ENCODE measurements around the gene CCDC47.

DNA sequence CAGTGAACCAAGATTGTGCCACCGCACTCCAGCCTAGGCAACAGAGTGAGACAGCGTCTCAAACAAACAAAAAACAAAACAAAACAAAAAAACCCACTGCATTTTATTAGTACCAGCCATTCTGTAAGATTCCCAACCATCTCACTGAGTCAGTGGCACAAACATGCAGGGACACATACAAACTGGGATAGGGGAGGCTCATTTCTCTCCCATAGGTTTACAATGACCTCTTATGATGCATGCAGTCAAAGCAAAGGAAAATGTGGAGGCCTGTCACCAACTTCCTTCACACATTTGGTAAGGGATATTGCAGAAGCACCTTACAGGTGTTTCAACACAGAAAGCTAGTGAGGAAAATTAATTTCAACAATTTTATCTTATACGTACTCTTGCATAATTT, 19.4 kb downstream of the CCDC47 start:
- TF ChIP-seq EZH2 (IDR thresholded peaks at IDR 0.05; ENCODE audit: low read depth, unreplicated experiment) (no peak), CREB1 (CRISPR knock-in tag; IDR thresholded peaks at IDR 0.05; ENCODE audit: low read depth) (no peak), EZH2phosphoT487 (IDR thresholded peaks at IDR 0.05; ENCODE audit: unreplicated experiment) (no peak), POLR2AphosphoS5 (IDR thresholded peaks at IDR 0.05; ENCODE audit: low read depth) (no peak), JUNB (IDR thresholded peaks at IDR 0.05; ENCODE audit: unreplicated experiment) (no peak), NANOG (IDR thresholded peaks at IDR 0.05; ENCODE audit: borderline replicate concordance) (no peak), ZNF114 (CRISPR knock-in tag; IDR thresholded peaks at IDR 0.05) (no peak)
- TF ChIP-seq, protein P1, sequence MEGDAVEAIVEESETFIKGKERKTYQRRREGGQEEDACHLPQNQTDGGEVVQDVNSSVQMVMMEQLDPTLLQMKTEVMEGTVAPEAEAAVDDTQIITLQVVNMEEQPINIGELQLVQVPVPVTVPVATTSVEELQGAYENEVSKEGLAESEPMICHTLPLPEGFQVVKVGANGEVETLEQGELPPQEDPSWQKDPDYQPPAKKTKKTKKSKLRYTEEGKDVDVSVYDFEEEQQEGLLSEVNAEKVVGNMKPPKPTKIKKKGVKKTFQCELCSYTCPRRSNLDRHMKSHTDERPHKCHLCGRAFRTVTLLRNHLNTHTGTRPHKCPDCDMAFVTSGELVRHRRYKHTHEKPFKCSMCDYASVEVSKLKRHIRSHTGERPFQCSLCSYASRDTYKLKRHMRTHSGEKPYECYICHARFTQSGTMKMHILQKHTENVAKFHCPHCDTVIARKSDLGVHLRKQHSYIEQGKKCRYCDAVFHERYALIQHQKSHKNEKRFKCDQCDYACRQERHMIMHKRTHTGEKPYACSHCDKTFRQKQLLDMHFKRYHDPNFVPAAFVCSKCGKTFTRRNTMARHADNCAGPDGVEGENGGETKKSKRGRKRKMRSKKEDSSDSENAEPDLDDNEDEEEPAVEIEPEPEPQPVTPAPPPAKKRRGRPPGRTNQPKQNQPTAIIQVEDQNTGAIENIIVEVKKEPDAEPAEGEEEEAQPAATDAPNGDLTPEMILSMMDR (conservative IDR thresholded peaks at IDR 0.05; ENCODE audit: low read depth in 2 of 2) = no peak
- TF ChIP-seq, protein P2, sequence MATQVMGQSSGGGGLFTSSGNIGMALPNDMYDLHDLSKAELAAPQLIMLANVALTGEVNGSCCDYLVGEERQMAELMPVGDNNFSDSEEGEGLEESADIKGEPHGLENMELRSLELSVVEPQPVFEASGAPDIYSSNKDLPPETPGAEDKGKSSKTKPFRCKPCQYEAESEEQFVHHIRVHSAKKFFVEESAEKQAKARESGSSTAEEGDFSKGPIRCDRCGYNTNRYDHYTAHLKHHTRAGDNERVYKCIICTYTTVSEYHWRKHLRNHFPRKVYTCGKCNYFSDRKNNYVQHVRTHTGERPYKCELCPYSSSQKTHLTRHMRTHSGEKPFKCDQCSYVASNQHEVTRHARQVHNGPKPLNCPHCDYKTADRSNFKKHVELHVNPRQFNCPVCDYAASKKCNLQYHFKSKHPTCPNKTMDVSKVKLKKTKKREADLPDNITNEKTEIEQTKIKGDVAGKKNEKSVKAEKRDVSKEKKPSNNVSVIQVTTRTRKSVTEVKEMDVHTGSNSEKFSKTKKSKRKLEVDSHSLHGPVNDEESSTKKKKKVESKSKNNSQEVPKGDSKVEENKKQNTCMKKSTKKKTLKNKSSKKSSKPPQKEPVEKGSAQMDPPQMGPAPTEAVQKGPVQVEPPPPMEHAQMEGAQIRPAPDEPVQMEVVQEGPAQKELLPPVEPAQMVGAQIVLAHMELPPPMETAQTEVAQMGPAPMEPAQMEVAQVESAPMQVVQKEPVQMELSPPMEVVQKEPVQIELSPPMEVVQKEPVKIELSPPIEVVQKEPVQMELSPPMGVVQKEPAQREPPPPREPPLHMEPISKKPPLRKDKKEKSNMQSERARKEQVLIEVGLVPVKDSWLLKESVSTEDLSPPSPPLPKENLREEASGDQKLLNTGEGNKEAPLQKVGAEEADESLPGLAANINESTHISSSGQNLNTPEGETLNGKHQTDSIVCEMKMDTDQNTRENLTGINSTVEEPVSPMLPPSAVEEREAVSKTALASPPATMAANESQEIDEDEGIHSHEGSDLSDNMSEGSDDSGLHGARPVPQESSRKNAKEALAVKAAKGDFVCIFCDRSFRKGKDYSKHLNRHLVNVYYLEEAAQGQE (IDR thresholded peaks at IDR 0.05; ENCODE audit: unreplicated experiment) = no peak
- TF ChIP-seq, protein P3, sequence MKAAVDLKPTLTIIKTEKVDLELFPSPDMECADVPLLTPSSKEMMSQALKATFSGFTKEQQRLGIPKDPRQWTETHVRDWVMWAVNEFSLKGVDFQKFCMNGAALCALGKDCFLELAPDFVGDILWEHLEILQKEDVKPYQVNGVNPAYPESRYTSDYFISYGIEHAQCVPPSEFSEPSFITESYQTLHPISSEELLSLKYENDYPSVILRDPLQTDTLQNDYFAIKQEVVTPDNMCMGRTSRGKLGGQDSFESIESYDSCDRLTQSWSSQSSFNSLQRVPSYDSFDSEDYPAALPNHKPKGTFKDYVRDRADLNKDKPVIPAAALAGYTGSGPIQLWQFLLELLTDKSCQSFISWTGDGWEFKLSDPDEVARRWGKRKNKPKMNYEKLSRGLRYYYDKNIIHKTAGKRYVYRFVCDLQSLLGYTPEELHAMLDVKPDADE (IDR thresholded peaks at IDR 0.05) = no peak
- TF ChIP-seq, protein P4, sequence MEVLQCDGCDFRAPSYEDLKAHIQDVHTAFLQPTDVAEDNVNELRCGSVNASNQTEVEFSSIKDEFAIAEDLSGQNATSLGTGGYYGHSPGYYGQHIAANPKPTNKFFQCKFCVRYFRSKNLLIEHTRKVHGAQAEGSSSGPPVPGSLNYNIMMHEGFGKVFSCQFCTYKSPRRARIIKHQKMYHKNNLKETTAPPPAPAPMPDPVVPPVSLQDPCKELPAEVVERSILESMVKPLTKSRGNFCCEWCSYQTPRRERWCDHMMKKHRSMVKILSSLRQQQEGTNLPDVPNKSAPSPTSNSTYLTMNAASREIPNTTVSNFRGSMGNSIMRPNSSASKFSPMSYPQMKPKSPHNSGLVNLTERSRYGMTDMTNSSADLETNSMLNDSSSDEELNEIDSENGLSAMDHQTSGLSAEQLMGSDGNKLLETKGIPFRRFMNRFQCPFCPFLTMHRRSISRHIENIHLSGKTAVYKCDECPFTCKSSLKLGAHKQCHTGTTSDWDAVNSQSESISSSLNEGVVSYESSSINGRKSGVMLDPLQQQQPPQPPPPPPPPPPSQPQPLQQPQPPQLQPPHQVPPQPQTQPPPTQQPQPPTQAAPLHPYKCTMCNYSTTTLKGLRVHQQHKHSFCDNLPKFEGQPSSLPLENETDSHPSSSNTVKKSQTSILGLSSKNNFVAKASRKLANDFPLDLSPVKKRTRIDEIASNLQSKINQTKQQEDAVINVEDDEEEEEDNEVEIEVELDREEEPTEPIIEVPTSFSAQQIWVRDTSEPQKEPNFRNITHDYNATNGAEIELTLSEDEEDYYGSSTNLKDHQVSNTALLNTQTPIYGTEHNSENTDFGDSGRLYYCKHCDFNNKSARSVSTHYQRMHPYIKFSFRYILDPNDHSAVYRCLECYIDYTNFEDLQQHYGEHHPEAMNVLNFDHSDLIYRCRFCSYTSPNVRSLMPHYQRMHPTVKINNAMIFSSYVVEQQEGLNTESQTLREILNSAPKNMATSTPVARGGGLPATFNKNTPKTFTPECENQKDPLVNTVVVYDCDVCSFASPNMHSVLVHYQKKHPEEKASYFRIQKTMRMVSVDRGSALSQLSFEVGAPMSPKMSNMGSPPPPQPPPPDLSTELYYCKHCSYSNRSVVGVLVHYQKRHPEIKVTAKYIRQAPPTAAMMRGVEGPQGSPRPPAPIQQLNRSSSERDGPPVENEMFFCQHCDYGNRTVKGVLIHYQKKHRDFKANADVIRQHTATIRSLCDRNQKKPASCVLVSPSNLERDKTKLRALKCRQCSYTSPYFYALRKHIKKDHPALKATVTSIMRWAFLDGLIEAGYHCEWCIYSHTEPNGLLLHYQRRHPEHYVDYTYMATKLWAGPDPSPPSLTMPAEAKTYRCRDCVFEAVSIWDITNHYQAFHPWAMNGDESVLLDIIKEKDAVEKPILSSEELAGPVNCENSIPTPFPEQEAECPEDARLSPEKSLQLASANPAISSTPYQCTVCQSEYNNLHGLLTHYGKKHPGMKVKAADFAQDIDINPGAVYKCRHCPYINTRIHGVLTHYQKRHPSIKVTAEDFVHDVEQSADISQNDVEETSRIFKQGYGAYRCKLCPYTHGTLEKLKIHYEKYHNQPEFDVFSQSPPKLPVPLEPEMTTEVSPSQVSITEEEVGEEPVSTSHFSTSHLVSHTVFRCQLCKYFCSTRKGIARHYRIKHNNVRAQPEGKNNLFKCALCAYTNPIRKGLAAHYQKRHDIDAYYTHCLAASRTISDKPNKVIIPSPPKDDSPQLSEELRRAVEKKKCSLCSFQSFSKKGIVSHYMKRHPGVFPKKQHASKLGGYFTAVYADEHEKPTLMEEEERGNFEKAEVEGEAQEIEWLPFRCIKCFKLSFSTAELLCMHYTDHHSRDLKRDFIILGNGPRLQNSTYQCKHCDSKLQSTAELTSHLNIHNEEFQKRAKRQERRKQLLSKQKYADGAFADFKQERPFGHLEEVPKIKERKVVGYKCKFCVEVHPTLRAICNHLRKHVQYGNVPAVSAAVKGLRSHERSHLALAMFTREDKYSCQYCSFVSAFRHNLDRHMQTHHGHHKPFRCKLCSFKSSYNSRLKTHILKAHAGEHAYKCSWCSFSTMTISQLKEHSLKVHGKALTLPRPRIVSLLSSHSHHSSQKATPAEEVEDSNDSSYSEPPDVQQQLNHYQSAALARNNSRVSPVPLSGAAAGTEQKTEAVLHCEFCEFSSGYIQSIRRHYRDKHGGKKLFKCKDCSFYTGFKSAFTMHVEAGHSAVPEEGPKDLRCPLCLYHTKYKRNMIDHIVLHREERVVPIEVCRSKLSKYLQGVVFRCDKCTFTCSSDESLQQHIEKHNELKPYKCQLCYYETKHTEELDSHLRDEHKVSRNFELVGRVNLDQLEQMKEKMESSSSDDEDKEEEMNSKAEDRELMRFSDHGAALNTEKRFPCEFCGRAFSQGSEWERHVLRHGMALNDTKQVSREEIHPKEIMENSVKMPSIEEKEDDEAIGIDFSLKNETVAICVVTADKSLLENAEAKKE (CRISPR knock-in tag; IDR thresholded peaks at IDR 0.05) = no peak

All from GM23338 (cell line).